K562 (cell line): ENCODE measurements around the gene ATP6V0D1. TPM values are rescaled to one million over a fixed set of nuclear protein-coding genes. Genes with fewer than 3 reads are reported as not detected.
A peak's percentile ranks its signal among the peaks of the same experiment; 100 is the strongest.

Experiments used
- ATAC-seq: fragments of 200-7000 bp; cut with Tn5 transposase; 3 replicates; pipeline ENCODE4 v1.9.1; 2020; ENCODE audit warnings: moderate library complexity
- BruUV-seq: library from RNA; stranded (reverse); fragments of 400-500 nt; replicated peaks from 2 replicates; lab custom pipeline; 2021; lab: Mats Ljungman, UMichigan
- CTCF ChIA-PET: fragments of 300-600 bp; formaldehyde crosslinking; extraction: SDS; loops from one replicate; lab custom pipeline; 2021; ENCODE audit warnings: low intra/inter-chr PET ratio; lab: Yijun Ruan, JAX
- POLR2A ChIA-PET: fragments of 300-600, 350-650 bp; sonication (Branson Sonifier 250); formaldehyde crosslinking; extraction: SDS; loops from one replicate; lab custom pipeline; 2021; ENCODE audit warnings: antibody characterized with exemption, inconsistent platforms; lab: Yijun Ruan, JAX
- DNase-seq, 4 experiments: peaks; one replicate each; pipeline versions ENCODE4 v3.0.0 to v3.0.0-alpha.2; 2011 to 2018; ENCODE audit warnings: low spot score in 3 of 4, mixed read lengths in 3 of 4; ENCODE audit errors: extremely low read depth in 1 of 4
- FAIRE-seq: peaks from 2 replicates; lab custom pipeline; 2011; peaks lifted over from hg19 to GRCh38; lab: Jason Lieb, UNC
- H2AFZ ChIP-seq: 2 replicates; pipeline ENCODE4 v1.6.0; 2011; ENCODE audit warnings: low read depth, low read length, control low read depth, inconsistent platforms
- H3K27ac ChIP-seq: fragments of 200-600 bp; 3 replicates; pipeline ENCODE4 v1.8.0; 2011; ENCODE audit warnings: low read depth, mild to moderate bottlenecking, control low read depth, inconsistent platforms, low read length, moderate library complexity, mixed read lengths; ENCODE audit errors: extremely low read depth
- H3K27me3 ChIP-seq, 2 experiments: fragments of 300-600 bp in 1 of 2; 2 replicates in 1 of 2; 3 replicates in 1 of 2; pipeline versions ENCODE4 v1.6.0 to v1.8.0; 2011; ENCODE audit warnings: inconsistent platforms in 2 of 2, low read length in 2 of 2, mild to moderate bottlenecking in 1 of 2, mixed read lengths in 1 of 2, moderate library complexity in 1 of 2; ENCODE audit not compliant: control insufficient read depth in 2 of 2, insufficient read depth in 2 of 2
- H3K36me3 ChIP-seq: fragments of 300-600 bp; 3 replicates; pipeline ENCODE4 v1.8.0; 2011; ENCODE audit warnings: mild to moderate bottlenecking, low read length, inconsistent platforms; ENCODE audit not compliant: control insufficient read depth, insufficient read depth
- H3K4me1 ChIP-seq, 2 experiments: fragments of 200-600 bp in 1 of 2; replicated peaks in 1 of 2; 2 replicates in 1 of 2; 3 replicates in 1 of 2; pipeline versions ENCODE4 v1.5.1 to v1.8.0; 2011; ENCODE audit warnings: inconsistent platforms in 2 of 2, low read length in 2 of 2, mild to moderate bottlenecking in 1 of 2, mixed read lengths in 1 of 2, moderate library complexity in 1 of 2; ENCODE audit not compliant: control insufficient read depth in 2 of 2, insufficient read depth in 2 of 2
- H3K4me2 ChIP-seq: 2 replicates; pipeline ENCODE4 v1.6.1; 2011; ENCODE audit warnings: low read length, control low read depth, inconsistent platforms, mixed read lengths; ENCODE audit not compliant: insufficient read depth
- H3K4me3 ChIP-seq: fragments of 200-600 bp; sonication (generic), shearing (Covaris generic); 2 replicates; pipeline ENCODE4 v1.5.1; 2016; ENCODE audit warnings: control low read depth, inconsistent platforms
- H3K79me2 ChIP-seq: fragments of 200-600 bp; 3 replicates; pipeline ENCODE4 v1.8.0; 2011; ENCODE audit warnings: low read length, inconsistent platforms; ENCODE audit not compliant: control insufficient read depth, insufficient read depth
- H3K9ac ChIP-seq, 2 experiments: 2 replicates each; pipeline versions ENCODE4 v1.6.0 to v1.6.1; 2011; ENCODE audit warnings: low read depth in 2 of 2, low read length in 2 of 2, control low read depth in 1 of 2, inconsistent platforms in 1 of 2, mild to moderate bottlenecking in 1 of 2, mixed read lengths in 1 of 2; ENCODE audit not compliant: insufficient read depth in 1 of 2
- H3K9me1 ChIP-seq: one replicate; pipeline ENCODE4 v1.6.0; 2011; ENCODE audit warnings: inconsistent platforms, mild to moderate bottlenecking, low read length, moderate library complexity; ENCODE audit not compliant: control insufficient read depth, insufficient read depth
- H3K9me3 ChIP-seq: replicated peaks from 2 replicates; pipeline ENCODE4 v1.5.1; 2011; ENCODE audit warnings: low read depth, low read length, inconsistent platforms; ENCODE audit not compliant: control insufficient read depth, insufficient read depth
- H4K20me1 ChIP-seq: replicated peaks from 2 replicates; pipeline ENCODE4 v1.6.1; 2011; ENCODE audit warnings: low read length, inconsistent platforms, mixed read lengths; ENCODE audit not compliant: control insufficient read depth, insufficient read depth
- MGA ChIP-seq: fragments of 450-650 bp; IDR thresholded peaks from 2 replicates; pipeline ENCODE4 v1.6.1; 2016; ENCODE audit warnings: mild to moderate bottlenecking, moderate library complexity
- SNAPC5 ChIP-seq: fragments of 250-450 bp; sonication (Bioruptor Pico); IDR thresholded peaks from 2 replicates; pipeline ENCODE4 v1.8.0; 2021; ENCODE audit warnings: moderate library complexity, mild to moderate bottlenecking, inconsistent platforms
- WGBS: fragments of 100-300 bp; shearing (Covaris generic); methylation state at CpG from one replicate; pipeline ENCODE4 v1.1.6; 2016; ENCODE audit warnings: low coverage, mixed read lengths; ENCODE audit not compliant: insufficient coverage; ENCODE audit errors: missing lambda C conversion rate; 5-methylcytosine and 5-hydroxymethylcytosine counted together
- in situ Hi-C: fragments of 300-500 bp; cut with MboI; formaldehyde crosslinking; loops from 4 replicates; pipeline ENCODE4 v1.15.0; 2018; ENCODE audit warnings: inconsistent platforms, mixed read lengths
- intact Hi-C: fragments of 100-400 bp; cut with micrococcal nuclease; formaldehyde crosslinking; loops from 2 replicates; pipeline ENCODE4 v1.14.2; 2022
- polyA plus RNA-seq, 8 experiments: library from polyadenylated mRNA; depleted of rRNA in 4 of 8; stranded (reverse) in 5 of 8; unstranded in 3 of 8; fragments of >200 nt; fragmentation: Nextera tagmentation in 2 of 8; fragmentation: Illumina TruSeq in 1 of 8; extraction: Ambion mirVana in 2 of 8; extraction: Trizol in 1 of 8; gene quantifications; 2 replicates each; pipeline versions ENCODE4 v1.2.1 to v1.2.3, GENCODE V29; 2011 to 2014; ENCODE audit warnings: inconsistent platforms in 1 of 8, missing spikeins in 1 of 8
- total RNA-seq, 7 experiments: library from RNA; depleted of rRNA in 6 of 7; stranded (reverse); fragments of >200 nt in 6 of 7; fragmentation: Illumina TruSeq in 2 of 7; extraction: Trizol in 2 of 7; gene quantifications; 2 replicates each; pipeline versions ENCODE4 v1.2.1 to v1.2.3, GENCODE V29; 2011 to 2021; ENCODE audit warnings: low replicate concordance in 1 of 7

The ATP6V0D1 gene
- total and polyA plus RNA-seq, 9 of the 15 experiments (the other 6 are each of a cell fraction or from before 2014, with no cell fraction given): 23.2 to 69.7 (median 45.6) TPM

DNA sequence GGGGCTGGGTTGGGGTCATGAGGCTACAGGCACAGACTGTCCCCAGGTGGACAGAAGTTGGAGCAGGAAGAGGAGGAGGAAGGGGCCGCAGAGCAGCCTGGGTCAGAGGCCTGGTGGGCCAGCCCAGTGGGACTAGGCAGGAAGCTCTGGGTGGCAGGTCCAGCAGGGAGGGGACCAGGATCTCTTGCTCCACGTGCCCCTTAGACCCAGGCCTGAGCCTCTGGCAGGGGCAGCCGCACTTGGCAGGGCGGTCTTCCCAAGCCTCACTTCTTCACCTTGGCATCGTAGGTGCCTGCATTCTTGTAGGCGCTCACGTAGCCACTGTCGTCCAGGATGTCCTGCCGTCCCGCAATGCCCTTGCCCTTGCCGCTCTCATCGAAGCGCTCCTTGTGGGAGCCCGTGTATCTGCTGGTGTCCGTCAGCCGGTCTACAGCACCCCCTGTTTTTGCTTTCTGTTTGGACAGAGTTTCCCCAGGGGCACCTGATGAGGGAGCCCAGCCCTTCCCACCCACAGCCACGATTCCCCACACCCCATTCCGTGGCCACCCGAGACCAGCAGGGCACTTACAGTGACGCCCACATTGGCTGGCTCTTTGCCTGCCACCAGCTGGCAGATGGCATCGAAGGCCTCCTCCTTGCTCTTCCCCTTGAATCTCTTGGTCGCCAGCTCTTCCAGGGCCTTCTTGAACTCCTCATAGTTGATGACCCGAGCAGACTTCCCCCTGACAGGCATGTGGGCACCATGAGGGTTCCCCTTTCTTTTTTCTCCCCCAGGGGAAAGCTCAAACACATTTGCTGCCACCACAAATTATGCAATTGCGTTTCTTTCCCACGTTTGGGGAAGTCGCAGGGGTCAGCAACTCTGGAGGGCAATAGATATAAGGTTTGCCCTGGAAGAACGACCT, 90.8 kb downstream of the ATP6V0D1 start:
- no peaks in the 10 kb centered on the region for H3K9me1 ChIP-seq
- H2AFZ ChIP-seq: no peak overlapping the region
- peaks cover 0 to 49% of the 10 kb centered on the region in 2 experiments; a peak in 3 of 5 replicates for H3K4me1 ChIP-seq
- no peak overlapping the region for H3K27ac ChIP-seq
- WGBS: 30% methylated on average over 27 of the region's 27 CpGs
- DNase-seq (no peak), ATAC-seq (no peak), FAIRE-seq (no peak)
- H3K36me3 ChIP-seq: no peaks in the 10 kb centered on the region
- ChIA-PET CTCF (no interaction called here), POLR2A (no interaction called here)
- H4K20me1 ChIP-seq: no peaks in the 10 kb centered on the region
- in situ Hi-C loops: no loop called here
- no TSS peak for BruUV-seq
- peak overlapping the region in 1 of 2 experiments; percentile 76; a peak in 2 of 4 replicates for H3K9ac ChIP-seq
- intact Hi-C loops: loop anchor here (10.0 kb wide), 1 partner anchor 45 kb away; no protein-coding TSS in a partner anchor
- H3K79me2 ChIP-seq: no peaks in the 10 kb centered on the region
- peaks cover 22 to 71% of the 10 kb centered on the region in 2 experiments for H3K27me3 ChIP-seq
- no peak overlapping the region for H3K4me3 ChIP-seq
- no peak for TF ChIP-seq MGA
- no peak for TF ChIP-seq SNAPC5
- TF ChIP-seq, all 486 proteins: peak for 0
- H3K4me2 ChIP-seq: no peak overlapping the region
- H3K9me3 ChIP-seq: no peaks in the 10 kb centered on the region
